ENCODE results near the gene CIAO2B.
"Not testable (repeated sequence)": the region's sequence is repeated elsewhere in the genome, so short reads cannot be mapped to it uniquely, and the experiment has no call there.

The CIAO2B gene

DNA sequence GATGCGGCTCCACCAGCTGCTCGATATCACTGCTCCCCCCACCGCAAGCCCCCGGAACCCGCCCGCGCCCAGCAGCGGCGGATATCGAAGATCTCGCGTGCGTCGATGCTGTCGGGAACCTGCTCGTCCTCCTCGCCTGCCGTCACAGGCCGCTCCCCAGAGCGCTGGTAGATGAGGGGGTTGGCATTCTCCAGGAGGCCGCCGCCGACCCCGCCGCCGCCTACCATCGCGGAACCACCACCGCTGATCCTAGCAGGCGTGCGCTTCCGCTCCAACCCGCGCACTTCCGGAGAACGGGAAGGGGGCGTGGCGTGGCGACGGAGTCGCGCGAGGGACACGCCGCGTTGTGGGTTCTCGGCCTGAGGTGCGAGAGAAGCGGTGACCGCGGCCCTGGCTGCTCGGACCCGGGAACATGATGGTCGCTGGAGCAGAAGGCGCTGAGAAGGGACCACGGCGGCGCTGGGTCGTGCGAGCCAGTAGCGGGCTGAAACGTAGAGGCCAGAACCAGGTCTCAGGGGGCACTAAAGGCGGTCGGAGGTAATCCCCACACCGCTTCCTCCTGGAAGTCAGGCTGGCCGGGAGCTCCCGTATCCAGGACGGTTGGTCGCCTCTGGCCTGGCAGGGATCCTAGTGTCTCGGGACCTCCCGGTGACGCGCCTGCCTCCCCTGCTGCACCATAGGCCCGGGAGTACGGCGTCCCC, at the start of gene CIAO2B:
TSS of gene CIAO2B (minus strand) at position 265 of the 701 bp plus-strand sequence. CDS start at position 227, 38 bp downstream.
- DNase-seq = peak; percentile 83 to 90
- peak; percentile 91 for ATAC-seq
- Mint-ChIP-seq H3K4me1 (peaks cover 73% of the 10 kb centered on the region), H3K4me3 (peak within 1 kb of the TSS; percentile 98 to 100), H3K27me3 (no peaks in the 10 kb centered on the region), H3K27ac (peak within 1 kb of the TSS; percentile 97 to 99), H3K9me3 (no peaks in the 10 kb centered on the region)

DNA sequence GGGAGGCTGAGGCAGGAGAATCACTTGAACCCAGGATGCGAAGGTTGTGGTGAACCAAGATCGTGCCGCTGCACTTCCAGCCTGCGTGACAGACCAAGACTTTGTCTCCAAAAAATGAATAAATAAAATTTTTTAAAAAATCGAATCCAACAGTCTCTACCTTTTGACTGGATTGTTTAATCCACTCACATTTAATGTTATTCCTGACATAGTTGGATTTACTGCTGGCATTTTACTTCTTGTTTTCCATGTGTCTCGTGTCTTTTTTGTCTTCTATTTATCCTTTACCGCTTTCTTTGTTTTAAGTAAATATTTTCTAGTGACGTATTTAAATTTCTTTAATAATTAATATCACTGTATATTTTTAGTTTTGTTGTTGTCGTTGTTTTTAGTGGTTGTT, 48.8 kb upstream of the CIAO2B start:
- no peak overlapping the region for H3K4me3 Mint-ChIP-seq
- H3K27ac Mint-ChIP-seq = no peak overlapping the region

DNA sequence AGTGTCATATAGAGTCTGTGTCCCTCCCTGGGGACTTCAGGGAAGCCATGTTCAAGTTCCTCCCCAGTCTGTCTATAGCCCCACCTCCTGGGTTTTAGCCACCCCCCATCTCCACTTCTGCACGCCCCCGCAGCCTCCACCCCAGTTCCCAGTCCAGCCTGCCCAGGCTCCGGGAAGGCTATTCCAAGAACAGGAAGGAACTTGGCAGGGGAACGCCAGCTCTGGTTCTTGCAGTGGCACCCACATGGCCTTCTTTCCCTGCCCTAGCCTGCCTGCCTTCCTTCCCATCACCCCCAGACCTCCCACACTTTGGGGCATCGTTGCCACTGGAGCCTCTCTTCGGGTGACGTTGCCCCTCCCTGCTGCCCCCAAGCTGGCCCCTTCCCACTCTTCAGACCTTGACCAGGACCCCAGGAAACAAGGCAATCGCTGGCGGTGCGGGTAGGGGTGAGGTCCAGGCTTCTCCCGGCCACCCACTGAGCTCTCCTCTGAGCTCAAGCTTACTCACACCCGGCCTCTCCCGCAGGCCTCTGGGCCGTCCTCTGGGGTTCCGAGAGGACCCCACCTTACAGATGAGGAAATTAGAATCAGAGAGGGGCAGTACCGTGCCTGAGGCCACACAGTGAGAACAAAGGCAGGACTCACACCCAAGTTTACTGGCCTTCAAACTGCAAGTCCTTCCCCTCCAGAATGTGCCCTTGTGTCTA, 45.0 kb upstream of the CIAO2B start:
- no peak overlapping the region for H3K4me3 Mint-ChIP-seq
- H3K4me1 Mint-ChIP-seq = peaks cover 87% of the 10 kb centered on the region
- DNase-seq (no peak), ATAC-seq (no peak)
- H3K27me3 Mint-ChIP-seq = peaks cover 20% of the 10 kb centered on the region
- H3K9me3 Mint-ChIP-seq = no peaks in the 10 kb centered on the region
- H3K27ac Mint-ChIP-seq = no peak overlapping the region

More for the DNA sequence above, 48.8 kb upstream of the CIAO2B start:
- ATAC-seq (no peak), DNase-seq (no peak)
- Mint-ChIP-seq H3K9me3 (no peaks in the 10 kb centered on the region), H3K27me3 (no peaks in the 10 kb centered on the region), H3K4me1 (peaks cover 86% of the 10 kb centered on the region)

DNA sequence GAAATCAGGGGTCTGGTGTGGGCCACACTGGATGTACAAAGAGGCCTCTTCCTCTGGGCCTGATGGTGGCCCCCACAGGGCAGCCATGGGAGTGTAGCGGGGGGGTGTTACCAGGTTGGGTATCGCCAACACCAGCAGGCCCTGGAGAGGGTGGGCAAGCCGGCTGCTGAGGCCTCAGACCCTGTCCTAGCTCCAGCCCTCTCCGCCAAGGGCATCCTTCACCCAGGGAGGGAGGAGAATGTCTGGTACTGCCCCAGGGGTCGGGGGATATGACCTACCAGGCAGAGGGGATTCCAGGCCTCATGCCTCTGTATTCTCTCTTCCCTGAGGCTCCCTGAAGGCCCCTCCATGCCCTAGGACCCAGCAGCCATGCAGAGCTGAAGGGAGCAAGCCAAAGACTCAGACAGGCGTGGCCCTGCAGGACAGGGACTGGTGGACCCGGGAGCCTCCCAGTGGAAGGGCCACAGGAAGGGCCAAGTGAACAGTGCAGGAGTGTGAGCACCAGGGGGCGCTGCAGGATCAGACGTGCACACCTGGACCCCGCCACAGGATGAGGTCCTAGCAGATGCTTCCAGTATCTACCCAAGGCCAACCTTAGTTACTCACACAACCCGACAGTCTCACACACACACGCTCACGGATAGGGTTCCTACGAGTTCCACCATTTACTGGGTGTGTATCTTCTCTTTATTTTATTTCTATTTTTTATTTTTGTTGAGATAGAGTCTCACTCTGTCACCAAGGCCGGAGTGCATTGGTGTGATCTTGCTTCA, 43.3 kb upstream of the CIAO2B start:
- DNase-seq (peak; percentile 86 to 88), ATAC-seq (peak; percentile 98)
- Mint-ChIP-seq H3K9me3 (no peaks in the 10 kb centered on the region), H3K4me3 (peak overlapping the region in 1 of 2 donors; percentile 70), H3K27ac (no peak overlapping the region), H3K27me3 (peaks cover 20% of the 10 kb centered on the region), H3K4me1 (peaks cover 83% of the 10 kb centered on the region)

DNA sequence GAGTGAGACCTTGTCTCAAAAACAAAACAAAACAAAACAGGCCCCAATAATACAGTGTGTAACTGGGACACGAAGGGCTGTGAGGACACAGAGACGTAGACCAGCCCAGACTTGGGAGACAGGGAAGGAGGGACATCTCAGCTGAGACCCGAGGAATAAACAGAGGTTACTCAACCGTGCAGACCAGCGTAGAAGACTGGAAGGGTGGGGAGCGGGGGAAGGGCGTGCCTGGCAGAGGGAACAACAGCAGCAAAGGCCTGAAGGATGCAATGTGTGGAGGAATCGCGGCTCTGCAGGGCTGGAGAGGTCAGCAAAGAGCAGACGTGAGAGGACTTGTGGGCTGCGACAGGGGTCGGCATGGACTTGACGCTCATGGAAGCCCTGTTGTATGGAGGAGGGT, 42.5 kb upstream of the CIAO2B start:
- peak overlapping the region in 1 of 2 donors; percentile 19 for H3K27ac Mint-ChIP-seq
- H3K4me3 Mint-ChIP-seq = peak overlapping the region in 1 of 2 donors; percentile 29
- ATAC-seq (no peak), DNase-seq (no peak)
- H3K9me3 Mint-ChIP-seq = no peaks in the 10 kb centered on the region
- H3K4me1 Mint-ChIP-seq = peaks cover 76% of the 10 kb centered on the region
- H3K27me3 Mint-ChIP-seq = peaks cover 20% of the 10 kb centered on the region

DNA sequence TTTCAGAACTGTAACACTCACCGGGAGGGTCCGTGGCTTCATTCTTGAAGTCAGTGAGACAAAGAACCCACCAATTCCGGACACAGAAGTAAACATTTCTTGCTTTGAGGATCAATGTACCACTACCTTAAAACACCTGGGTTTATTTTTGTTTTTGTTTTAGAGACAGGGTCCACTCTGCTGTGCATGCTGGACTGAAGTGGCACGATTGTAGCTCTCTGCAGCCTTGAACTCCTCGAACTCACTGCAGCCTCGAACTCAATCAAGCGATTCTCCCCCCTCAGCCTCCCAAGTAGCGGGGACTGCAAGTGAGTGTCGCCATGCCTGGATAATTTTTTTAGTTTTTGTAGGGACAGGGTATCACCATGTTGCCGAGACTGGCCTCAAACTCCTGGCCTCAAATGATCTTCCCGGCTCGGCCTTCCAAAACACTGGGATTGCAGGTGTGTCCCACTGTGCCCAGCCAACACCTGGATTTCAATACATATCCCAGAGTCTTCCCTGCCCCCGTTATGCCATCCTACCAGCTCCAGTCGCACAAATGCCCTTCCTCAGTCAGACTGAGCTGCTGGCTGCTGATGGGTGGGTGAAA, 41.2 kb upstream of the CIAO2B start:
- no peaks in the 10 kb centered on the region for H3K9me3 Mint-ChIP-seq
- H3K4me3 Mint-ChIP-seq = peak overlapping the region; percentile 73 to 79
- DNase-seq (no peak), ATAC-seq (no peak)
- H3K27me3 Mint-ChIP-seq = peaks cover 20% of the 10 kb centered on the region
- peaks cover 63% of the 10 kb centered on the region for H3K4me1 Mint-ChIP-seq
- H3K27ac Mint-ChIP-seq = peak overlapping the region; percentile 57 to 82

DNA sequence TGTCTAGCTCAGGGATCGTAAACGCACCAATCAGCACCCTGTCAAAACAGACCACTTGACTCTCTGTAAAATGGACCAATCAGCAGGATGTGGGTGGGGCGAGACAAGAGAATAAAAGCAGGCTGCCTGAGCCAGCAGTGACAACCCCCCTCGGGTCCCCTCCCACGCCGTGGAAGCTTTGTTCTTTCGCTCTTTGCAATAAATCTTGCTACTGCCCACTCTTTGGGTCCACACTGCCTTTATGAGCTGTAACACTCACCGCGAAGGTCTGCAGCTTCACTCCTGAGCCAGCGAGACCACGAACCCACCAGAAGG, 40.7 kb upstream of the CIAO2B start:
- peak overlapping the region; percentile 57 to 82 for H3K27ac Mint-ChIP-seq
- H3K4me3 Mint-ChIP-seq = peak overlapping the region; percentile 73 to 79
- peaks cover 20% of the 10 kb centered on the region for H3K27me3 Mint-ChIP-seq

GRCh38 chr16:66974156-66974931, 40.1 kb upstream of the CIAO2B start:
- H3K27me3 Mint-ChIP-seq = peaks cover 20% of the 10 kb centered on the region
- H3K27ac Mint-ChIP-seq, DNase-seq, ATAC-seq, H3K9me3 Mint-ChIP-seq: not testable (repeated sequence)
- H3K4me1 Mint-ChIP-seq = peaks cover 56% of the 10 kb centered on the region
- peak overlapping the region; percentile 73 to 79 for H3K4me3 Mint-ChIP-seq

More for the DNA sequence above, 40.7 kb upstream of the CIAO2B start:
- H3K4me1 Mint-ChIP-seq = peaks cover 60% of the 10 kb centered on the region
- DNase-seq = peak; percentile 46 to 51
- not testable (repeated sequence) for H3K9me3 Mint-ChIP-seq, ATAC-seq

DNA sequence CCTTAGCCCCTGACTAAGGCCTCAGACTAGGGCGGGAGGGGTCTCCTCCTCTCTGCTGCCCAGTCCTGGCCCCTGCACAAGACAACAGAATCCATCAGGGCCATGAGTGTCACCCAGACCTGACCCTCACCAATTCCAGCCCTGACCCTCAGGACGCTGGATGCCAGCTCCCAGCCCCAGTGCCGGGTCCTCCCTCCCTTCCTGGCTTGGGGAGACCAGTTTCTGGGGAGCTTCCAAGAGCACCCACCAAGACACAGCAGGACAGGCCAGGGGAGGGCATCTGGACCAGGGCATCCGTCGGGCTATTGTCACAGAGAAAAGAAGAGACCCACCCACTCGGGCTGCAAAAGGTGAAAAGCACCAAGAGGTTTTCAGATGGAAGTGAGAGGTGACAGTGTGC, 39.5 kb upstream of the CIAO2B start:
- no peak overlapping the region for H3K27ac Mint-ChIP-seq
- no peaks in the 10 kb centered on the region for H3K9me3 Mint-ChIP-seq
- no peak overlapping the region for H3K4me3 Mint-ChIP-seq
- ATAC-seq (no peak), DNase-seq (no peak)
- peaks cover 20% of the 10 kb centered on the region for H3K27me3 Mint-ChIP-seq
- peaks cover 50% of the 10 kb centered on the region for H3K4me1 Mint-ChIP-seq

- H3K27ac Mint-ChIP-seq = no peak overlapping the region
- DNase-seq (no peak), ATAC-seq (no peak)
- no peaks in the 10 kb centered on the region for H3K9me3 Mint-ChIP-seq
- H3K4me1 Mint-ChIP-seq = peaks cover 42% of the 10 kb centered on the region
- H3K27me3 Mint-ChIP-seq = peaks cover 20% of the 10 kb centered on the region
- no peak overlapping the region for H3K4me3 Mint-ChIP-seq
Observed at GRCh38 chr16:66972983-66973382, 38.8 kb upstream of the CIAO2B start.

DNA sequence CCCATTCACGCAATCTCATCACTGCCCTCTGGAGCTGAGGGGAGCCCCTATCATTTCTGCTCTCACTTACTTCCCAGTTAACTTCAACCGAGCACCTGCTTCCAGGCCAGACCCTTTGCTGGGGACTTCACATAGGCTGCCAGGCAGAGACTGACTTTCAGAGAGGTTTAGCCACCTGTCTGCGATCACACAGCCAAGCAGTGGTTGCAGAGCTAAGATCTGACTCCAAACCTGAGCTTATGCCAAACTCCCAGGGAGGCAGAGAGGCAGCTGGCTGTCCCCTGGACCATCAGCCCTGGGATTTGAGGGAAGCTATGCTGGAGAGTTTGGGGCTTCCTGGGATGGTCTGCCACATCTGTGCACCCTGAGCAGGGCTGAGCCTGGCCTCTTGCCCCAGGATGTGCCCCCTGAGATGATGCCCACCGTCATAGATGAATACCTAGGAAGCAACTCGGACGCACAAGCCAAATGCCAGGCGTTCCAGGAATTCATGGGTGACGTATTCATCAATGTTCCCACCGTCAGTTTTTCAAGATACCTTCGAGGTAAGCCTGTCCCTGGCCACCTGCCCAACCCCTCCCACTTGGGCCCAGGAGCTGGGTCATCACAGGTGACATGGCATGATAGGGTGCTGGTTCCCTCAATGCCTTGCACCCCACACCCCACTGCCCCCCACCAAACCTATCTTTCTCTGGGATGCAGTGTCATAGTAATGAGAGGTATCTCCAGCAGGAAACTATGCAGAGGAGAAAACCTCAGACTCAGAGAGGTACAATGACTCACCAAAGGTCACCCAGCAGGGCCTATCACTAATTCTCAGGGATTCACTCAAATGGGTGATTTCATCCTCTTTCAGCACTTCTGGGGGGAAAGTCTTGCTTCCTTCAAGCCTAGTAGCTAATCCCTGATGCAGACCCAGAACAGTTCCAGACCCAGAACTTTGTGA, 36.8 kb upstream of the CIAO2B start:
- peak; percentile 58 for ATAC-seq
- H3K4me1 Mint-ChIP-seq = peaks cover 25% of the 10 kb centered on the region
- peaks cover 11% of the 10 kb centered on the region for H3K27me3 Mint-ChIP-seq
- no peaks in the 10 kb centered on the region for H3K9me3 Mint-ChIP-seq
- H3K27ac Mint-ChIP-seq = no peak overlapping the region
- no peak overlapping the region for H3K4me3 Mint-ChIP-seq
- DNase-seq = no peak

DNA sequence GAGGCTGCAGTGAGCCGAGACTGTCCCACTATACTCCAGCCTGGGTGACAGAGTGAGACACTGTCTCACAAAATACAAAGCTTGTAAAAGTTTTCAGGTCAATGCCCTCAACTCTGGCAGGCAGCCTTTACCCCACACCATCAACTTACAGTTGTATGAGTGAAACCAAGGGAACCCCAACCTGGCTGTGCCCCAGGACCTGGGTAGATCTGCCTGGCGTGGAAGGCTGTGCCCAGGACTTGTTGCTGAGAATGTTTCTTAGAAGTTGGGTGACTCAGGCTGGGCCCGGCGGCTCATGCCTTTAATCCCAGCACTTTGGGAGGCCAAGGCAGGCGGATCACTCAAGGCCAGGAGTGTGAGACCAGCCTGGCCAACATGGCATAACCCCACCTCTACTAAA, 34.6 kb upstream of the CIAO2B start:
- Mint-ChIP-seq H3K9me3 (no peaks in the 10 kb centered on the region), H3K4me1 (peaks cover 8% of the 10 kb centered on the region), H3K27me3 (peaks cover 8% of the 10 kb centered on the region)

DNA sequence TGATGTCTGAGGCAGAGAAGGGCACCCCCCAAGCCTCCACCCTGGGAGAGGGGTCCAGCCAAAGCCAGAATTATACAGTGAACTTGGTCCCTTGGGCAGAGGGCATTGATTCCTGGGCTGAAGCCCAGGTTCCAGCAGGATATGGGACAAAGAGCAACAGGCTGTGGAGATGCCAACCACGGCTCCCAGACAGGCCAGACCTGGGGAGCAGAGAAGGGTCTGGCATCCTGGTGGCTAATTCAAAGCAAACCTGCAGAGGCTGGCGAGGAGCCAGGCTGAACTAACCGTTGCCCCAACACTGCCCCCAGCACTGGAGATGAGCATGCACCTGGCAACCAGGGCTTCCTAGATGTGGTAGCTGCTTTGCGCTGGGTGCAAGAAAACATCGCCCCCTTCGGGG, 29.8 kb upstream of the CIAO2B start:
- DNase-seq (no peak), ATAC-seq (no peak)
- Mint-ChIP-seq H3K4me3 (no peak overlapping the region), H3K27ac (no peak overlapping the region), H3K9me3 (no peaks in the 10 kb centered on the region), H3K27me3 (peaks cover 8% of the 10 kb centered on the region), H3K4me1 (peaks cover 18% of the 10 kb centered on the region)

More for the DNA sequence above, 34.6 kb upstream of the CIAO2B start:
- ATAC-seq (no peak), DNase-seq (no peak)
- H3K4me3 Mint-ChIP-seq = no peak overlapping the region
- H3K27ac Mint-ChIP-seq = no peak overlapping the region

DNA sequence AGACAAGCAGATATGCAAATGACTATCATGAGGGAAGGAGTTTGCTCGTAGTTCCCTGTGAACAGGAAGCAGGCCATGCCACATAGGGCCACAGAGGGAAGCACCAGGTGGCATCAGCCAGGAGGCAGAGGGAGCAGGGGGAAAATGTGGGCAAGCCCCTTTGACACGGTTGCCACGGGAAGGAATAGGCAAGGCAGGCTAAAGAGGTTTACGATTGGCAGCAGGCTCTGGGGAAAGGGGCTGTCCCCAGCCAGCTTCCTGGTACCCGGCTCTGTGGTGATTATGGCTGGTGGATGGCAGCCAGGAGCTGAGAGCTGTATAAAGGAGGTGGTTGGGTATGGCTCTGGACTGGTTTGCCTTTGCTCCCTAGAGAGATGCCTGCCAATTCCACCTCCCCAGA, 27.7 kb upstream of the CIAO2B start:
- no peak for DNase-seq
- Mint-ChIP-seq H3K27me3 (peaks cover 8% of the 10 kb centered on the region), H3K9me3 (no peaks in the 10 kb centered on the region), H3K27ac (peak overlapping the region in 1 of 2 donors; percentile 54), H3K4me3 (peak overlapping the region; percentile 30 to 68), H3K4me1 (peaks cover 34% of the 10 kb centered on the region)
- peak; percentile 44 for ATAC-seq

All from stimulated activated naive CD8-positive, alpha-beta T cell treated with anti-CD3 and anti-CD28 coated beads, Interleukin-15, amount 100 ng/mL, for 72 hours (primary cell).